ENCODE measurements around the gene POLD4.

The POLD4 gene

DNA sequence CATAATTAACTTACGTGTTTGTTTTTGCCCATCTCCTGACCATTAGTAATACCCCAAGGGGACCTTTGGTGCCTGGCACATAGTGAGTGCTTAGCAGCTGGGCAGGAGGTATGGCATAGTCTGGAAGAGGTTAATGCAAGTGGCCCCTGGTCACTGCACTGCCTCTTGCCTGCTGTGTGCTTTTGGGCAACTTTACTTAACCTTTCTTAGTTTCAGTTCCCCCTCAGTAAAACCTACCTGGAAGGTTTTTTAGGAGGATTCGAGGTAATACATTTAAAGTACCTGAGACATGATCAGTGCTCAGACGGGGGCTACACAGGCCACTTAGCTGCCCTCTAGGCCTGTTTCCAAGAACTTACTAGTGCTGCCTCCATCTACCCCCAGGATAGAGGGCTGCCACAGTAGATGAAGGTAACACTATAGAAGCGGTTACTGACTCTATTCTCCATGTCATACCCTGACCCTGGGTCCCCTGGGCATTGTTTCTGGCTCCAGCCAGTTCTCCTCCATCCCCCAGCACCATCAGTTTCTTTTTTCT lies 3.3 kb downstream of the POLD4 start:
- Histone ChIP-seq H3K4me3 (ENCODE audit: low read length) (no peak overlapping the region), H3K9me3 (ENCODE audit: control insufficient read depth, insufficient read depth, low read length) (no peaks in the 10 kb centered on the region), H3K27ac (ENCODE audit: low read length) (no peak overlapping the region), H3K4me1 (ENCODE audit: control insufficient read depth, insufficient read depth, low read length) (peaks cover 4% of the 10 kb centered on the region; the same call in 1 of the 2 replicates), H3K36me3 (ENCODE audit: control insufficient read depth, insufficient read depth, low read length) (no peaks in the 10 kb centered on the region), H3K27me3 (ENCODE audit: control insufficient read depth, insufficient read depth, low read length) (no peaks in the 10 kb centered on the region)
- DNase-seq (ENCODE audit: low read depth, low spot score): no peak
- no CpG with 5 or more reads among the region's 4 CpGs for WGBS (ENCODE audit: insufficient coverage, insufficient read length)

DNA sequence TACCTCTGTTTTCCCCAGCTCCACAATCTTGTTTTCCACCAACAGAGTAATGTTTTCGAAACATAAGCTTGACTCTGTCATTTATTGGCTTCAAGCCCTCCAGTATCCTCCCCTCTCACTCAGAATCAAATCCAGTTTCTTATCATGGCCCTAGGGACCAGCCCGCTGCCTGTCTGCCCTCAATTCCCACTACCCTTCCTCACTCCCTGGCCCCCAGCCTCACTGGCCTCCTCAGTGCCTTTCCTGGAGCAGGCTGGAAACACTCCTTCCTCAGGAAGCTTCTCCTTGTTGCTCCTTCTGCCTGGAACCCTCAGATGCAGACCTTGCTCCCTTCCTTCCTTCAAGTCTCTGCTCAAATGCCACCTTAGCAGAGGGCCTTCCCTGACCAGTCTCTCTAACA lies 3.9 kb downstream of the POLD4 start:
- H3K27me3 ChIP-seq (ENCODE audit: control insufficient read depth, insufficient read depth, low read length): no peaks in the 10 kb centered on the region
- no peak overlapping the region for H3K27ac ChIP-seq (ENCODE audit: low read length)
- H3K4me1 ChIP-seq (ENCODE audit: control insufficient read depth, insufficient read depth, low read length): peaks cover 4% of the 10 kb centered on the region; the same call in 1 of the 2 replicates
- no peaks in the 10 kb centered on the region for H3K9me3 ChIP-seq (ENCODE audit: control insufficient read depth, insufficient read depth, low read length)
- no peak for DNase-seq (ENCODE audit: low read depth, low spot score)
- no peaks in the 10 kb centered on the region for H3K36me3 ChIP-seq (ENCODE audit: control insufficient read depth, insufficient read depth, low read length)
- no CpG with 5 or more reads among the region's 2 CpGs for WGBS (ENCODE audit: insufficient coverage, insufficient read length)
- no peak overlapping the region for H3K4me3 ChIP-seq (ENCODE audit: low read length)

DNA sequence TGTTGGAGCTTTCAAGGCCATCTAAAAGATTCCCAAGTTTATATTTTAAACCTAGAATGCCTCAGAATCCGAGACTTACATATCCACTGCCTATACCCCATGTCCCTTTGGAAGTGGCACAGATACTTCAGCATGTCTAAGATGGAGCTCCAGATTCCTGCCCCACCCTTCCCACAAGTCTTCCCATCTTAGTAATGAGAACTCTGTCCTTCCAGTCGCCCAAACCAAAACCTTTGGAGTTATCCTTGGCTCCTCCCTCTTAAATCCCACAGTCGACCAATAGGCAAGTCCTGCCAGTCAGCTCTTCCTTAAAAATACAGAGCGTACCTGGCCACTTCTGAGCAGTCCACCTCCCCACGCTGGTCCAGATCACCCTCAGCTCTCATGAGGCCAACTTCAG lies 4.3 kb downstream of the POLD4 start:
- Histone ChIP-seq H3K9me3 (ENCODE audit: control insufficient read depth, insufficient read depth, low read length) (no peaks in the 10 kb centered on the region), H3K4me1 (ENCODE audit: control insufficient read depth, insufficient read depth, low read length) (peaks cover 4% of the 10 kb centered on the region; the same call in 1 of the 2 replicates), H3K36me3 (ENCODE audit: control insufficient read depth, insufficient read depth, low read length) (no peaks in the 10 kb centered on the region), H3K27ac (ENCODE audit: low read length) (no peak overlapping the region), H3K4me3 (ENCODE audit: low read length) (no peak overlapping the region), H3K27me3 (ENCODE audit: control insufficient read depth, insufficient read depth, low read length) (no peaks in the 10 kb centered on the region)
- WGBS (ENCODE audit: insufficient coverage, insufficient read length): no CpG with 5 or more reads among the region's 5 CpGs
- no peak for DNase-seq (ENCODE audit: low read depth, low spot score)

DNA sequence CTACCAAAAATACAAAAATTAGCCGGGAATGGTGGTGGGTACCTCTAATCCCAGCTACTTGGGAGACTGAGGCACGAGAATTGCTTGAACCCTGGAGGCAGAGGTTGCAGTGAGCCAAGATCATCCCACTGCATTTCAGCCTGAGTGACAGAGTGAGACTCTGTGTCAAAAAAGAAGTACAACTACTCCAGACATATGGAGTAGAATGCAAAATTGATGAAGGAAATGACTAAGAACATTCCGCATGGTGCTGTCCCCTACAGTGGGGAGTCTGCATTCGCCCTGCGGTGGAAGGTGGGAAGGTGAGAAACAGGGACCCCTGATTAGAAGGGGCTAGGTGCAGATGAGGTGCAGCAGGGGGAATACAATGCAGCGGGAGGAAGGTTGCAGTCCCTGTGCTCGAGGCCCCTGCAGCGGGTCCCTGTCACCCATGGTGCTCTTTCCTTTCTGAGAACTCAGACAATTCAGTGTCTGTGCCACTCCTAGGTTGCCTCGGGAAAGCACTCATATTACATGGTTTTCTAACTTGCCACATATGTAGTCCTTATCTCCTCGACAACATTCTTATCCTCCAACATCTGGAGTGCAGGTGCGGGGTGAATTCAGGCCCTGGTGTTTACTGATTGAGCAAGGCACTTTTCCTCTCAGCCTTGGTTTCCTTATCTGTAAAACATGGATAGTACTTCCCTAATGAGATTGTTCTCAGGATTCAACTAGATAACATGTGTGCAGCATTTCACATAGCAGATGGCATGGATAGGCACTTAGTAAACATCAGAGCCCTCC lies 5.2 kb downstream of the POLD4 start:
- peaks cover 4% of the 10 kb centered on the region; the same call in 1 of the 2 replicates for H3K4me1 ChIP-seq (ENCODE audit: control insufficient read depth, insufficient read depth, low read length)
- no peaks in the 10 kb centered on the region for H3K27me3 ChIP-seq (ENCODE audit: control insufficient read depth, insufficient read depth, low read length)
- no peaks in the 10 kb centered on the region for H3K36me3 ChIP-seq (ENCODE audit: control insufficient read depth, insufficient read depth, low read length)
- no CpG with 5 or more reads among the region's 11 CpGs for WGBS (ENCODE audit: insufficient coverage, insufficient read length)
- H3K9me3 ChIP-seq (ENCODE audit: control insufficient read depth, insufficient read depth, low read length): no peaks in the 10 kb centered on the region
- H3K27ac ChIP-seq (ENCODE audit: low read length): no peak overlapping the region
- DNase-seq (ENCODE audit: low read depth, low spot score): no peak
- H3K4me3 ChIP-seq (ENCODE audit: low read length): no peak overlapping the region

DNA sequence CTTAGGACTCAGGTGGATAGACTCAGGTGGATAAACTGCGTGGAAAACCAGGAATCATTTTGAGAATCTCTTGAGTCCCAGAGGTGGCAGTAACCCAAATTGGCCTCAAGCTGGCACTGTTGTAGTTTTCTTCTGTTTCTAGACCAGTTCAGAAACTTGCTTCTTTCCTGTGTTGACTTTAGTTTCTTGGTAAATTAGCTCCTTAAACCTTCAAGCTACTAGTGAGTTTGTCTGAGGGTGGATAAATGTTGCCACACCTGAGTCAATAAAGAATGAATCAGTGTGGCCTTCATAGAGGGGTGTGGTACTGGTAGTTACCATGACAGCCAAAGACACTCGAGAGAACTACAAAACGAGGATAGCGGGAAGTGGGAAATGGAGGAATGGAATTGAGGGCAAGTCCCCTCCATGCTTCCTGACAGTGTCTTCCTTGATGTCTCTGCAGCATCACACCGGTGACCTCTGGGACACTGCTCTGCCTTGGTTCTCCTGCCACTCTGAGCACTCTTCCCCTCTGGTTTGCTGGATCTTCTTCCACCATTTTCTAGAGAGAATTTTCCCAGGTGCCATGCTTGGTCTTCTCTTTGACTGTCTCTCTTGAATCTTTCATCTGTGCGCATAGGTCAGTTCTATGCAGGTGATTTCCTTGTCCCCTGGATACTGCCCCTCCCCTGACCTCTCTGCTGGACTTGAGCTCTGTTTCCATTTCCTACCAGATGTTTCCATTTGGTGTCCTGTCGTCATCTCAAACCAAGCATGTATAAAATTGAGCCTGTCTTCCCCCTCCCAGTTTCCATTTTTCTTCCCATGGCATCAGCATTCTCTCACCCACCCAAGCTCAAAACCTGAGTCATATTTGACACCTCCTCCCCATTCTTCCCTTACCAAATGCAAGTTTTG lies 7.2 kb downstream of the POLD4 start:
- DNase-seq (ENCODE audit: low read depth, low spot score): no peak
- no peaks in the 10 kb centered on the region for H3K27me3 ChIP-seq (ENCODE audit: control insufficient read depth, insufficient read depth, low read length)
- H3K9me3 ChIP-seq (ENCODE audit: control insufficient read depth, insufficient read depth, low read length): no peaks in the 10 kb centered on the region
- no peaks in the 10 kb centered on the region for H3K36me3 ChIP-seq (ENCODE audit: control insufficient read depth, insufficient read depth, low read length)
- WGBS (ENCODE audit: insufficient coverage, insufficient read length): no CpG with 5 or more reads among the region's 7 CpGs
- no peaks in the 10 kb centered on the region; the same call in 1 of the 2 replicates for H3K4me1 ChIP-seq (ENCODE audit: control insufficient read depth, insufficient read depth, low read length)
- H3K27ac ChIP-seq (ENCODE audit: low read length): no peak overlapping the region
- H3K4me3 ChIP-seq (ENCODE audit: low read length): no peak overlapping the region

DNA sequence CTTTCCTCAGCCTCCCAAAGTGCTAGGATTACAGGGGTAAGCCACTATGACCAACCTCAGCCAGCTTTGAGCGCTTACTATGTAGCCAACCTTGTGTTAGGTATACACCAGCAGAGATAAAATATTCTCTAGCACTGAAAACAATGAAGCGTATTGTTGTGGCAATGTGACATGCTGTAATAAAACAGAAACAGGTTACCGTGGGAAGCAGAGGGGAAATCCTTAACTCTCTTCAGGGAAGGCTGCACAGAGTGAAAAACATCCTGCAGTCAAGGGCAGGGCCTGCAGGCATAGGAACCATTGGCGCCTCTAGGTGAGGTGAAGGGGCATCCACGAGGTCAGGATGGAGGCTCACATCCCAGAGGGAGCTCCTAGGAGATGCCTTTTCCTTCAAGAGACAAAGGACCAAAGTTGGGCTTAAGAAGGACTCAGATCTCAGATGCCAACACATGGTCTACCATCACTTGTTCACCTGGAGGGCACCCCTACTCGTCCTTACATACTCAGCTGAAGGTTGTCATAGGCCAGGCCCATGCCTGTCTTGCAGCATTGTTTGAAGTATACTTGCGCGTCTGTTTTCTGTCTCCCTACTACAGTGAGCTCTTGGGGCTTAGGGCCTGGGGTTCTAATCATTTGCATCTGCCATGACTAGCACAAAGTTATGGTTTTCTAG lies 8.0 kb downstream of the POLD4 start:
- WGBS (ENCODE audit: insufficient coverage, insufficient read length): no CpG with 5 or more reads among the region's 8 CpGs
- Histone ChIP-seq H3K36me3 (ENCODE audit: control insufficient read depth, insufficient read depth, low read length) (no peaks in the 10 kb centered on the region), H3K9me3 (ENCODE audit: control insufficient read depth, insufficient read depth, low read length) (no peaks in the 10 kb centered on the region), H3K4me3 (ENCODE audit: low read length) (no peak overlapping the region), H3K4me1 (ENCODE audit: control insufficient read depth, insufficient read depth, low read length) (no peaks in the 10 kb centered on the region; the same call in 1 of the 2 replicates), H3K27ac (ENCODE audit: low read length) (no peak overlapping the region), H3K27me3 (ENCODE audit: control insufficient read depth, insufficient read depth, low read length) (no peaks in the 10 kb centered on the region)
- DNase-seq (ENCODE audit: low read depth, low spot score): no peak

DNA sequence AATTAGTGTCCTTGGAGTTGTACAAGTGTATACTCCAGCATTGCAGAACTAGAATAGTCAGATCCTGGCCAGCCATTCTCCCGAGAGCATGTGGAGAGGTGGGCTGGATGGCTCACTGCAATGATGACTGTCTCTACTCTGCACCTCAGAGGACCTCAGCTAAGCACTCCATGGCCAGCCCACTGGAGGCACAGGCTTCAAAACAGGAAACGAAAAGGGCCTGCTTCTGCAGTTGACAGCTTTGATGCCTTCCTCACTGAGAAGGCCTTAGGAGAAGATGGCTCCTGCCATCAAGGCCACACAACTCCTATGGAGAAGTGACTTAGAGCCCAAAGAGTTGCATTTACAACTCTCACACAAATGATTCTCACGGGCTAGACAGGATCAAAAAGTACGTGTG lies 9.1 kb downstream of the POLD4 start:
- Histone ChIP-seq H3K4me1 (ENCODE audit: control insufficient read depth, insufficient read depth, low read length) (no peaks in the 10 kb centered on the region; the same call in 1 of the 2 replicates), H3K9me3 (ENCODE audit: control insufficient read depth, insufficient read depth, low read length) (no peaks in the 10 kb centered on the region), H3K27ac (ENCODE audit: low read length) (no peak overlapping the region), H3K4me3 (ENCODE audit: low read length) (no peak overlapping the region), H3K36me3 (ENCODE audit: control insufficient read depth, insufficient read depth, low read length) (no peaks in the 10 kb centered on the region), H3K27me3 (ENCODE audit: control insufficient read depth, insufficient read depth, low read length) (no peaks in the 10 kb centered on the region)
- no CpG with 5 or more reads among the region's 4 CpGs for WGBS (ENCODE audit: insufficient coverage, insufficient read length)
- DNase-seq (ENCODE audit: low read depth, low spot score): no peak

DNA sequence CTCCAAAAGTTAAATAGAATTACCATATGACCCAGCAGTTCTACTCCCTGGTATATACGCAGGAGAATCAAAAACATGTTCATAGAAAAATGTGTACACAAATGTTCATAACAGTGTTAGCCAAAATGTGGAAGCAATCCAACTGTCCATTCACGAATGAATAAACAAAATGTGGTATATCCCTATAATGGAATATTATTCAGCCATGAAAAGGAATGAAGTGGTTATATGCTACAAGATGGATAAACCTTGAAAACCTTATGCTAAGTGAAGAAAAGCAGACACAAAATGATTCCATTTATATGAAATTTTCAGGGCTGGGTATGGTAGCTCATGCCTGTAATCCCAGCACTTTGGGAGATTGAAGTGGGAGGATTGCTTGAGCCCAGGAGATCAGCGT lies 16.1 kb downstream of the POLD4 start:
- H3K9me3 ChIP-seq (ENCODE audit: control insufficient read depth, insufficient read depth, low read length): no peaks in the 10 kb centered on the region
- no CpG with 5 or more reads among the region's 3 CpGs for whole genome bisulfite sequencing (ENCODE audit: insufficient coverage, insufficient read length)
- no peaks in the 10 kb centered on the region for H3K27me3 ChIP-seq (ENCODE audit: control insufficient read depth, insufficient read depth, low read length)
- H3K4me1 ChIP-seq (ENCODE audit: control insufficient read depth, insufficient read depth, low read length): no peaks in the 10 kb centered on the region
- H3K36me3 ChIP-seq (ENCODE audit: control insufficient read depth, insufficient read depth, low read length): no peaks in the 10 kb centered on the region
- DNase-seq (ENCODE audit: low read depth, low spot score): no peak
- H3K27ac ChIP-seq (ENCODE audit: low read length): no peak overlapping the region
- H3K4me3 ChIP-seq (ENCODE audit: low read length): no peak overlapping the region

DNA sequence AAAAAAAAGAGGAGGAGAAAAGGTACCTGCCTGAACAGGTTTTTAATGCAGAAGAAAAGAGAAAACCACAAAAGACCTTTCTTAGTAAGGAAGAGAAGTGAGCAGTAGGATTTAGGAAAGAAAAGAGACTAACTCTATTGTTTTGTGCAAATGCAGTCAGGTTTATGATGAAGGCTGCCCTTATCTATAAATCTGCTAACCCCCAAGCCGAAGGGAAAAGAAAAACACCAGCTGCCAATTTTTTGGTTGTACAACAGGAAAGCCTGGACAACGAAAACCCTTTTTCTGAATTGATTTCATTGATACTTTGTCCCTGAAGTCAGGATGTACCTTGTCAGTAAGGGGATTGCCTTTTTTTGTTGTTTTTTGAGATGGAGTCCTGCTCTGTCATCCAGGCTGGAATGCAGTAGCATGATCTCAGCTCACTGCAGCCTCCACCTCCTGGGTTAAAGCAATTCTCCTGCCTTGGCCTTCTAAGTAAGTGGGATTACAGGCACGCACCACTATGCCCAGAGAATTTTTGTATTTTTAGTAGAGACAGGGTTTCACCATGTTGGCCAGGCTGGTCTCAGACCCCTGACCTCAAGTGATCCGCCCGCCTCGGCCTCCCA lies 21.2 kb downstream of the POLD4 start:
- Histone ChIP-seq H3K9me3 (ENCODE audit: control insufficient read depth, insufficient read depth, low read length) (no peaks in the 10 kb centered on the region), H3K27me3 (ENCODE audit: control insufficient read depth, insufficient read depth, low read length) (no peaks in the 10 kb centered on the region), H3K27ac (ENCODE audit: low read length) (no peak overlapping the region), H3K36me3 (ENCODE audit: control insufficient read depth, insufficient read depth, low read length) (no peaks in the 10 kb centered on the region), H3K4me3 (ENCODE audit: low read length) (no peak overlapping the region), H3K4me1 (ENCODE audit: control insufficient read depth, insufficient read depth, low read length) (no peaks in the 10 kb centered on the region)
- no CpG with 5 or more reads among the region's 6 CpGs for WGBS (ENCODE audit: insufficient coverage, insufficient read length)
- no peak for DNase-seq (ENCODE audit: low read depth, low spot score)

DNA sequence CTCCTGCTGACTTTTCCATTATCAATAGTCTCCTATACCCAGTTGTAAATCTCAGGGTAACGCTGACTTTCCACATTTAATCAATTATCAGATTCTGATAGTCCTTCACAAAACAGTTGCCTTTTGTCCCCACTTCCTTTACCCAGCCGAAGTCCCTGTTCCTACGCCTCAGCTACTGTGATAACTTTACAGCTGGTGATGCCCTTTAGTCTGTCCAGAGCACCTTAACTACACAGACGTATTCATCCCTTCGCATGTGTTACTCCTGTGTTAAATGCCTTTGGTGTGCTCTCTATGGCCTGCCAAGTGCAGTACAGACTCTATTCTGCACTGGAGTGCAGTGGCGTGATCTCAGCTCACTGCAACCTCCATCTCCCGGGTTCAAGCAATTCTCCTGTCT lies 29.8 kb downstream of the POLD4 start:
- H3K9me3 ChIP-seq (ENCODE audit: control insufficient read depth, insufficient read depth, low read length): no peaks in the 10 kb centered on the region
- H3K4me1 ChIP-seq (ENCODE audit: control insufficient read depth, insufficient read depth, low read length): no peaks in the 10 kb centered on the region
- H3K4me3 ChIP-seq (ENCODE audit: low read length): no peak overlapping the region
- peaks cover 5% of the 10 kb centered on the region; the same call in 1 of the 2 replicates for H3K27me3 ChIP-seq (ENCODE audit: control insufficient read depth, insufficient read depth, low read length)
- no peak for DNase-seq (ENCODE audit: low read depth, low spot score)
- H3K27ac ChIP-seq (ENCODE audit: low read length): no peak overlapping the region
- no CpG with 5 or more reads among the region's 7 CpGs for WGBS (ENCODE audit: insufficient coverage, insufficient read length)
- H3K36me3 ChIP-seq (ENCODE audit: control insufficient read depth, insufficient read depth, low read length): no peaks in the 10 kb centered on the region

Measured in iPS DF 6.9 (cell line).